Fibroblast of skin of abdomen (primary cell): ENCODE measurements around the gene MOB2.

Experiments
- DNase-seq: peaks from one replicate; pipeline ENCODE4 v3.0.0-alpha.2; 2013

MOB2 gene

GRCh38 chr11:1470681-1471611 lies 15.6 kb downstream of the MOB2 start:
- no peak for DNase-seq

GRCh38 chr11:1469911-1470680 lies 16.5 kb downstream of the MOB2 start:
- no peak for DNase-seq

DNA sequence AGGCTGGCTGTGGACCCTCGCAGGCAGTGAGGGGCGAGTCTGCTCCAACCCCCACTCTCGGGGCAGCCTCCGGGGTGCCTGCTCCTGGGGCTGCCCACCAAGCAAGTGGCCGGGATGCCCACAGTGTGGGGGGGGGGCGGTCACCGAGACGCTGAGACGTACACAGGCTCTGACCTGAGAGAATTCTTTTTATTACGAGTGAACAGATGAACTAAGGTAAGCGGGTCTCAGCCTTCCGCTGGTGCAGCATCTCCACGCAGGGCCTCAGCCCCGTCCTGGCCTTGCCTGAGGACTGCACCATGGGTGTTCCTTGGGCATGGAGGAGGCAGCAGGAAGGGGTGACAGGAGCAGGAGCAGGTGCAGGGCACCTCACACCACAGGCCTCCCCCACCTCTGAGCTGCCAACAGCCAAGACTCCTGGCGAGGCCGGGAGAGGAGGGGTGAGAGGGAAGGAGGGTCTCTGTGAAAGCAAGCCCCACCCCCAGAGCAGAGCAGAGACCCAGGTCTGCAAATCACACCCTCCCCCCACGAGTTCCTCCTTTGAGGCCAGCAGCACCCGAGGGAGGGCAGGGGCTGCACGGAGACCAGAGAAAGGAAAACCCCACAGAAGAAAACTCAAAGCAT lies 17.2 kb downstream of the MOB2 start:
- DNase-seq = no peak

GRCh38 chr11:1468473-1469066 lies 18.0 kb downstream of the MOB2 start:
- no peak for DNase-seq

DNA sequence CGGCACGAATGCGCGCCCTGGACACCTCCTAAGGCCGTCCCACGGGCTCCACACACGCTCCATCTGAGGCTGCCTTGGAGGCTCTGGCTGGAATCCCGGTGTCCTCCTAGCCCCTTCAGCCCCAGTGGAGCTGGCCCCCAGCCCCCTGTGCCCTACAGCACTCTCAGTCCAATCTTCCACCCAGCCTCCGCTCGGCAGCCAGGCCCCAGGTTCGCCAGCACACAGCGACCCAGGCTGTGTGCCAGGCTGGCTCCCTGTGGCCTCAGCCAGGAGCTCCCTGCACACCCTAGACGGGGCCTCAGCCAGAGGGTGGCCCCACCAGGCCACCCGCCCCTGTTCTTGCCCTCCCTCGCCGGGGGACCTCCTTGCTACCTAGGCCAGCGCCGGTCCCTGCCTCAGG lies 18.6 kb downstream of the MOB2 start:
- DNase-seq = no peak

DNA sequence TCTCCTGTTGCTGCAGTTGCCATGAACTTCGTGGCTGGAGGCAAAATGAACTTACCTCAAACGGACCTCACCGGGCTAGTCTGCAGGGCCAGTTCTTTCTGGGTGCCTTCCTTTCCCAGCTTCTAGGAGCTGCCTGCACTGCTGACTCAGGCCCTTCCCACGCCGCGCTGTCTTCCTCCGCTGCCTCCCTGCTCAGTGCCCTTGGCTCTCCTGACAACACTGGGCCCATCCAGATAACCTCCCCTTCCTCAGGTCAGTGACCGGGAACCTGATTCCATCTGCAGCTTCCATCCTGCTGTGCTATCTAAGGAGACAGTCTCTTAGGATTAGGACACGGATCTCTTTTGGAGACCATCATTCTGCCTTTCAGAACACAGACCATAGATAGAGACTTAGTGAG lies 19.3 kb downstream of the MOB2 start:
- DNase-seq = no peak

- no peak for DNase-seq
These were observed 19.8 kb downstream of the MOB2 start for GRCh38 chr11:1466784-1467183.

DNA sequence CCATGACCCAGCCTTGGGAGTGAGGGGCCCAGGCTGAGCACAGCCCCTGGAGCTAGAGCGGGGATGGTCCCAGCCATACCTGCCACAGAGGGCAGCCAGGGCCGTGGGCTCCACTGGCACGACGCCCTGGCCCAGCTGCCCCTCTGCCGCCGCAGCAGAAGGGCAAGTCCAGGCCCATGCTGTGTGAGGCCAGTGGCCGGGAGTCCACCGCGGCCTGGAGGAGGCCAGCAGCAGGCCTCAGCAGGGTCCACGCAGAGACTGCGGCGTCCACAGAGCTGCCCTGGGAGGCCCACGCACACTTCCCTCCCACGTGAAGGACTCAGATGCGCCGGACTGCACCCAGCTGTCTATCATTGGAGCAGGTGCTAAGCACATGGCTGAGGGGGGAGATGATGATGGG lies 23.5 kb downstream of the MOB2 start:
- DNase-seq = no peak

DNA sequence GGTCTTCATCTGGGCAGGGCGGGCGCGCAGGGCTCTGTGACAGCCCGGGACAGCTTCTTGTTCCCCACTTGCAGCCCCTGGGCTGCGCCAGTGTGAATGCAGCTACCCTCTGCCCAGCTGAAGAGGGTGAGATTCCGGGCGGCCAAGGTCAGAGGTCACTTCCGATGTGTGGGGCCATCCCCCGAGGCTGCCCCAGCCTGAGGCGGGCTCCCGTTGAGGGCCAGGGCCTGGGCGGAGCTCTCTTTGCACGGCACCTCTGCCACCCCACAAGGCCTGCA lies 23.9 kb downstream of the MOB2 start:
- no peak for DNase-seq

DNA sequence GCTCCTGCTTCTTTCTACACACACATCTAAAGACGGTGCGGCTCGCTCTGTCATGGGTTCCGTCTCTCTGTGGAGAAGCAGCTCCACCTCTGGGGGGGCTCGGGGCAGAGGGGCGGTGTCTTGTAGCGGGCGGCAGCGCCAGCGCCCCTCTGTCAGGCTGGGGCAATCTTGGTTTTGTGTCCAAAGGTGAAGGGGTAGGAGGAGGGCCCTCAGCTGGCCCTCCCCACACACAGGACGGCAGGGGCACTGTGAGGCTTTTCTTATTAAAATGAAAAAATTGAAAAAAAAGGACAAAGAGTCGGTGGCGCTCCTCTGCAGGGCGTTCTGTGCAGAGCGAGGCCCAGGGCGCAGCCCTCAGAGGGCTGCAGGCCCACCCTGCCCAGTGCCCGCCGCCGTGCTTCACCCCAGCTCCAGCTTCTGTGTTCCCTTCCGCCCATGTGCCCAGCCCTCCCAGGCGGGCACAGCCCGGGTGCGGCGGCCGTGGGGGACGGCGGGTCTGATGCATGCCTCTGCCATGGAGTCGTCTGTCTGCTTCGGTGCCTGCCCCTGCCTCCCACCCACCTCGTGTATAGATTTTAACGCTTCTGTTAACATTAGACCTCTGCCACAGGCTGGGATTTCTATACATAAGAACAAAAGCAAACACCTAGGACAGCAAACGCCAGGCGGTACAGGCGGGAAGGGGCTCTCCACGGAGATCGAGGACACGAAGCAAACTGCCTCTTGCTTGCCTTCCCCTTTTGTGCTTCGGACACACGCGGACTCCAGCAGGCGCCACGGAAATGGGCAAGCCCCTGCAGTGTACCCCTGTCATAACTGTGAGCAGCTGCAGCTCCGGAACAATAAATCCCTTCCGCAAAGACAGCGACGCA lies 24.5 kb downstream of the MOB2 start:
- DNase-seq = no peak

GRCh38 chr11:1460986-1461825 lies 25.4 kb downstream of the MOB2 start:
- no peak for DNase-seq

- DNase-seq = no peak
These were observed 26.1 kb downstream of the MOB2 start for GRCh38 chr11:1460396-1460985.

GRCh38 chr11:1459764-1460395 lies 26.7 kb downstream of the MOB2 start:
- DNase-seq = no peak

GRCh38 chr11:1459219-1459575 lies 27.4 kb downstream of the MOB2 start:
- DNase-seq = no peak

GRCh38 chr11:1458340-1459218 lies 28.0 kb downstream of the MOB2 start:
- DNase-seq = peak; percentile 14

DNA sequence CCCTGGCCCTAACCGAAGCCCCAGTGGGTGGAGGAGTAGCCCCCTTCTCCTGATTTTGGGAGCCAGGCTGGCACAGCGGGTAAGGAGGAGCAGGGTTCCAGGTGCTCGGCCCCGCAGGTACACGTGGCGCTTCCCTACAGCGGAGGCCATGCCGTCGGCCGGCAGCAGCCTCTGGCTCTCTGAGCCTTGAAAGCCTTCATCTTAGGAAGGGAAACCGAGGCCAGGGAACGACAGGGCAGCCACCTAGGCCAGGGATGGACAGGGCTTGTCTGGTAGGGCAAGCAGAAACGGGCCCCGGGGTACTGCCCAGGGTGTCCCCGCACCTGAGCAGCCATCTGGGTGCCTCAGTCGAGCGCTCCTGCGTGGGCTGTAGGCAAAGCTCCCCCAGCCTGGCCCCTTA lies 28.7 kb downstream of the MOB2 start:
- DNase-seq = no peak

DNA sequence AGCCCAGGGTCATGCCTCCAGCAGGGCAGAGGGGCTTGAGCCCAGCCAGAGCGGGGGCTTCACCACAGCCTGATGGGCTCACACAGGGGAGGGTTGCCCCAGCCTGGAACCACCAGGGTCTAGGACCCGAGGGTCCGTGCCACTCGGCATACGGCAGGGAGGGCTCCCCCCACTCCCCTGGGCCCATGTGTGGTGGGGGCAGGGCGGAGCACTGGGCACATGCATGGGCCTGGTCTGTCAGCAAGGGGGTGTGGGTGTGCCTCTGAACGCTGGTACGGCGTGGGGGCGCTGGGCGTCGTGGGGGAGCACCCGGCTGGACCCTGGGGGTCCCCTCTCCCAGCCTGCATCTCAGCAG lies 29.3 kb downstream of the MOB2 start:
- DNase-seq = no peak

- DNase-seq = no peak
These were observed 29.8 kb downstream of the MOB2 start for GRCh38 chr11:1456596-1457325.

GRCh38 chr11:1456176-1456575 lies 30.4 kb downstream of the MOB2 start:
- no peak for DNase-seq
